Measurements from ENCODE around the gene SHB. TPM values are rescaled to one million over a fixed set of nuclear protein-coding genes. Genes with fewer than 3 reads are reported as not detected.

Gene SHB
- total and polyA plus RNA-seq, 4 donors, result 6.2 to 16.1 (median 11.6) TPM

- peaks cover 3% of the 10 kb centered on the region for H3K4me1 ChIP-seq (ENCODE audit: control insufficient read depth, insufficient read depth, low read length)
- no peak overlapping the region for H3K27ac ChIP-seq (ENCODE audit: low read depth, low read length)
- no peaks in the 10 kb centered on the region for H3K9me3 ChIP-seq (ENCODE audit: control insufficient read depth, insufficient read depth, low read length)
- 75% methylated on average over 1 of the region's 4 CpGs for WGBS (ENCODE audit: insufficient coverage)
- H3K36me3 ChIP-seq (ENCODE audit: control insufficient read depth, insufficient read depth, low read length), result peaks cover 16% of the 10 kb centered on the region
- no peak overlapping the region for H3K4me3 ChIP-seq (ENCODE audit: low read depth, low read length)
- no peak for DNase-seq (ENCODE audit: low read depth in 4 of 6, low spot score in 6 of 6)
- H3K27me3 ChIP-seq (ENCODE audit: control insufficient read depth, insufficient read depth, low read length), result no peaks in the 10 kb centered on the region
These were observed 93.4 kb downstream of the SHB start for GRCh38 chr9:37975639-37976038.

GRCh38 chr9:37974506-37975173, 94.4 kb downstream of the SHB start:
- DNase-seq (ENCODE audit: low read depth in 4 of 6, low spot score in 6 of 6), result no peak
- H3K4me1 ChIP-seq (ENCODE audit: control insufficient read depth, insufficient read depth, low read length), result peaks cover 6% of the 10 kb centered on the region
- no peaks in the 10 kb centered on the region for H3K27me3 ChIP-seq (ENCODE audit: control insufficient read depth, insufficient read depth, low read length)
- peaks cover 16% of the 10 kb centered on the region for H3K36me3 ChIP-seq (ENCODE audit: control insufficient read depth, insufficient read depth, low read length)
- WGBS (ENCODE audit: insufficient coverage), result 85% methylated on average over 17 of the region's 18 CpGs
- H3K9me3 ChIP-seq (ENCODE audit: control insufficient read depth, insufficient read depth, low read length), result no peaks in the 10 kb centered on the region
- no peak overlapping the region for H3K27ac ChIP-seq (ENCODE audit: low read depth, low read length)
- no peak overlapping the region for H3K4me3 ChIP-seq (ENCODE audit: low read depth, low read length)

- H3K36me3 ChIP-seq (ENCODE audit: control insufficient read depth, insufficient read depth, low read length), result peaks cover 16% of the 10 kb centered on the region
- no peak overlapping the region for H3K27ac ChIP-seq (ENCODE audit: low read depth, low read length)
- 41% methylated on average over 2 of the region's 4 CpGs for WGBS (ENCODE audit: insufficient coverage)
- no peak overlapping the region for H3K4me3 ChIP-seq (ENCODE audit: low read depth, low read length)
- DNase-seq (ENCODE audit: low read depth in 4 of 6, low spot score in 6 of 6), result no peak
- H3K9me3 ChIP-seq (ENCODE audit: control insufficient read depth, insufficient read depth, low read length), result no peaks in the 10 kb centered on the region
- no peaks in the 10 kb centered on the region for H3K27me3 ChIP-seq (ENCODE audit: control insufficient read depth, insufficient read depth, low read length)
- H3K4me1 ChIP-seq (ENCODE audit: control insufficient read depth, insufficient read depth, low read length), result peaks cover 4% of the 10 kb centered on the region
These were observed 96.6 kb downstream of the SHB start for GRCh38 chr9:37972351-37972848.

- no peaks in the 10 kb centered on the region for H3K9me3 ChIP-seq (ENCODE audit: control insufficient read depth, insufficient read depth, low read length)
- H3K4me1 ChIP-seq (ENCODE audit: control insufficient read depth, insufficient read depth, low read length), result peaks cover 4% of the 10 kb centered on the region
- H3K27me3 ChIP-seq (ENCODE audit: control insufficient read depth, insufficient read depth, low read length), result no peaks in the 10 kb centered on the region
- peaks cover 16% of the 10 kb centered on the region for H3K36me3 ChIP-seq (ENCODE audit: control insufficient read depth, insufficient read depth, low read length)
- no peak overlapping the region for H3K27ac ChIP-seq (ENCODE audit: low read depth, low read length)
- WGBS (ENCODE audit: insufficient coverage), result 82% methylated on average over 2 of the region's 2 CpGs
- no peak overlapping the region for H3K4me3 ChIP-seq (ENCODE audit: low read depth, low read length)
- no peak for DNase-seq (ENCODE audit: low read depth in 4 of 6, low spot score in 6 of 6)
These were observed 97.3 kb downstream of the SHB start for GRCh38 chr9:37971691-37972090.

- H3K4me3 ChIP-seq (ENCODE audit: low read depth, low read length), result no peak overlapping the region
- WGBS (ENCODE audit: insufficient coverage), result 81% methylated on average over 7 of the region's 7 CpGs
- H3K4me1 ChIP-seq (ENCODE audit: control insufficient read depth, insufficient read depth, low read length), result peaks cover 4% of the 10 kb centered on the region
- H3K27me3 ChIP-seq (ENCODE audit: control insufficient read depth, insufficient read depth, low read length), result no peaks in the 10 kb centered on the region
- no peak overlapping the region for H3K27ac ChIP-seq (ENCODE audit: low read depth, low read length)
- H3K36me3 ChIP-seq (ENCODE audit: control insufficient read depth, insufficient read depth, low read length), result peaks cover 16% of the 10 kb centered on the region
- H3K9me3 ChIP-seq (ENCODE audit: control insufficient read depth, insufficient read depth, low read length), result no peaks in the 10 kb centered on the region
- no peak for DNase-seq (ENCODE audit: low read depth in 4 of 6, low spot score in 6 of 6)
These were observed 97.9 kb downstream of the SHB start for GRCh38 chr9:37971108-37971459.

GRCh38 chr9:37970301-37971107, 98.5 kb downstream of the SHB start:
- H3K4me1 ChIP-seq (ENCODE audit: control insufficient read depth, insufficient read depth, low read length), result peaks cover 4% of the 10 kb centered on the region
- DNase-seq (ENCODE audit: low read depth in 4 of 6, low spot score in 6 of 6), result no peak
- no peaks in the 10 kb centered on the region for H3K9me3 ChIP-seq (ENCODE audit: control insufficient read depth, insufficient read depth, low read length)
- WGBS (ENCODE audit: insufficient coverage), result 84% methylated on average over 9 of the region's 11 CpGs
- no peaks in the 10 kb centered on the region for H3K27me3 ChIP-seq (ENCODE audit: control insufficient read depth, insufficient read depth, low read length)
- peaks cover 16% of the 10 kb centered on the region for H3K36me3 ChIP-seq (ENCODE audit: control insufficient read depth, insufficient read depth, low read length)
- H3K4me3 ChIP-seq (ENCODE audit: low read depth, low read length), result no peak overlapping the region
- no peak overlapping the region for H3K27ac ChIP-seq (ENCODE audit: low read depth, low read length)

- no peak for DNase-seq (ENCODE audit: low read depth in 4 of 6, low spot score in 6 of 6)
- Histone ChIP-seq H3K27ac (ENCODE audit: low read depth, low read length) (no peak overlapping the region), H3K4me1 (ENCODE audit: control insufficient read depth, insufficient read depth, low read length) (peaks cover 4% of the 10 kb centered on the region), H3K27me3 (ENCODE audit: control insufficient read depth, insufficient read depth, low read length) (no peaks in the 10 kb centered on the region), H3K9me3 (ENCODE audit: control insufficient read depth, insufficient read depth, low read length) (no peaks in the 10 kb centered on the region), H3K36me3 (ENCODE audit: control insufficient read depth, insufficient read depth, low read length) (peaks cover 16% of the 10 kb centered on the region), H3K4me3 (ENCODE audit: low read depth, low read length) (no peak overlapping the region)
- 81% methylated on average over 8 of the region's 11 CpGs for WGBS (ENCODE audit: insufficient coverage)
These were observed 99.3 kb downstream of the SHB start for GRCh38 chr9:37969558-37970300.

- no peak for DNase-seq (ENCODE audit: low read depth in 4 of 6, low spot score in 6 of 6)
- Histone ChIP-seq H3K9me3 (ENCODE audit: control insufficient read depth, insufficient read depth, low read length) (no peaks in the 10 kb centered on the region), H3K4me1 (ENCODE audit: control insufficient read depth, insufficient read depth, low read length) (peaks cover 6% of the 10 kb centered on the region), H3K4me3 (ENCODE audit: low read depth, low read length) (no peak overlapping the region), H3K36me3 (ENCODE audit: control insufficient read depth, insufficient read depth, low read length) (peaks cover 11% of the 10 kb centered on the region), H3K27ac (ENCODE audit: low read depth, low read length) (no peak overlapping the region), H3K27me3 (ENCODE audit: control insufficient read depth, insufficient read depth, low read length) (no peaks in the 10 kb centered on the region)
- WGBS (ENCODE audit: insufficient coverage), result 93% methylated on average over 1 of the region's 2 CpGs
These were observed 99.9 kb downstream of the SHB start for GRCh38 chr9:37969130-37969529.

- peaks cover 12% of the 10 kb centered on the region for H3K4me1 ChIP-seq (ENCODE audit: control insufficient read depth, insufficient read depth, low read length)
These were observed 100.8 kb downstream of the SHB start for GRCh38 chr9:37968228-37968701.

More at GRCh38 chr9:37968228-37968701, 100.8 kb downstream of the SHB start:
- 100% methylated on average over 1 of the region's 4 CpGs for WGBS (ENCODE audit: insufficient coverage)
- Histone ChIP-seq H3K4me3 (ENCODE audit: low read depth, low read length) (no peak overlapping the region), H3K36me3 (ENCODE audit: control insufficient read depth, insufficient read depth, low read length) (peaks cover 3% of the 10 kb centered on the region), H3K27ac (ENCODE audit: low read depth, low read length) (no peak overlapping the region), H3K9me3 (ENCODE audit: control insufficient read depth, insufficient read depth, low read length) (no peaks in the 10 kb centered on the region), H3K27me3 (ENCODE audit: control insufficient read depth, insufficient read depth, low read length) (no peaks in the 10 kb centered on the region)
- no peak for DNase-seq (ENCODE audit: low read depth in 4 of 6, low spot score in 6 of 6)

All from spinal cord (tissue), 10 donors.